Sigmoid colon (tissue), 4 donors: ENCODE data around the gene PSMD8.

Experiments used
- EP300 ChIP-seq, 4 donors: sonication (generic); formaldehyde crosslinking; IDR thresholded peaks; one replicate each; pipeline ENCODE4 v1.6.1; 2017; ENCODE audit warnings: antibody characterized with exemption in 4 of 4
- TF ChIP-seq, protein P1 (sequence below), 4 experiments: fragments of 450-650 bp in 3 of 4; fragments of 200-600 bp in 1 of 4; IDR thresholded peaks; one replicate each; pipeline ENCODE4 v1.5.1; 2016 to 2019; ENCODE audit warnings: antibody characterized with exemption in 4 of 4, mild to moderate bottlenecking in 3 of 4, moderate library complexity in 2 of 4

DNA sequence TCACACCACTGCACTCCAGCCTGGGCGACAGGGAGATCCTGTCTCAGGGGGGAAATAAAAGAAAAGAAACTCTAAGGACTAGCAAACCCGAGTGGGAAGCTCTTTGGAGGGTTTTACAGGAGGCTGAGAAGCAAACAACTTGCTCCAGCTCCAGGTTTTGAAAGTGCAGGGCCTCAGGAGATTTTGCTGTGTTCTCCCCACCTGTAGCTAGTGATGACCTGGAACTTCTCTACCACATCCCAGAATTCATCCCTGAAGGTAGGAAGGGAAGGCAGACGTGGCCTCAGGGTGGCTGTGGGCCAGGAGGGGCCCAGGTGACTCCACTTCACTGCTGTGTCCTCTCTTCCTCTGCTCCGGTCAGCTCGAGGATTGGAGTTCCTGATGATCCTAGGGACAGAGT, 16.3 kb upstream of the PSMD8 start:
- TF ChIP-seq, protein P1, sequence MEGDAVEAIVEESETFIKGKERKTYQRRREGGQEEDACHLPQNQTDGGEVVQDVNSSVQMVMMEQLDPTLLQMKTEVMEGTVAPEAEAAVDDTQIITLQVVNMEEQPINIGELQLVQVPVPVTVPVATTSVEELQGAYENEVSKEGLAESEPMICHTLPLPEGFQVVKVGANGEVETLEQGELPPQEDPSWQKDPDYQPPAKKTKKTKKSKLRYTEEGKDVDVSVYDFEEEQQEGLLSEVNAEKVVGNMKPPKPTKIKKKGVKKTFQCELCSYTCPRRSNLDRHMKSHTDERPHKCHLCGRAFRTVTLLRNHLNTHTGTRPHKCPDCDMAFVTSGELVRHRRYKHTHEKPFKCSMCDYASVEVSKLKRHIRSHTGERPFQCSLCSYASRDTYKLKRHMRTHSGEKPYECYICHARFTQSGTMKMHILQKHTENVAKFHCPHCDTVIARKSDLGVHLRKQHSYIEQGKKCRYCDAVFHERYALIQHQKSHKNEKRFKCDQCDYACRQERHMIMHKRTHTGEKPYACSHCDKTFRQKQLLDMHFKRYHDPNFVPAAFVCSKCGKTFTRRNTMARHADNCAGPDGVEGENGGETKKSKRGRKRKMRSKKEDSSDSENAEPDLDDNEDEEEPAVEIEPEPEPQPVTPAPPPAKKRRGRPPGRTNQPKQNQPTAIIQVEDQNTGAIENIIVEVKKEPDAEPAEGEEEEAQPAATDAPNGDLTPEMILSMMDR (IDR thresholded peaks at IDR 0.05): no peak
- TF ChIP-seq EP300 (IDR thresholded peaks at IDR 0.05): no peak
